Heart left ventricle (tissue), 13 donors: Measurements from ENCODE around the gene TGFBR3.

ENCODE experiments used
- POLR2A ChIP-seq, 2 donors: fragments of 450-650 bp; IDR thresholded peaks; one replicate each; pipeline ENCODE4 v1.6.1; 2017; ENCODE audit warnings: antibody characterized with exemption in 2 of 2, mild to moderate bottlenecking in 2 of 2, moderate library complexity in 2 of 2
- TF ChIP-seq, protein P1 (sequence below), 12 donors: fragments of 200-600 bp; sonication (generic) in 4 of 12; IDR thresholded peaks; one replicate each; pipeline versions ENCODE4 v1.5.0 to v1.8.0; 2018 to 2022; ENCODE audit warnings: antibody characterized with exemption in 12 of 12, mild to moderate bottlenecking in 5 of 12
- donor health status: ischemic (EF 13 %, LVEDD 7.1; RV severe dilation, severe dysfunction).
- donor health status: DM: no; HTN: yes; CAD: no.
- donor health status: DM: no; HTN: no; CAD: no.
- donor health status: ischemic (EF 25% LVEDD 6.9; RV normal size, moderate dysfunction).
- donor health status: ischemic (EF 25% LVEDD 5.7; RV mildly dilated, moderate dysfunction).
- donor health status: ischemic (EF 35%, LVEDD 5.7; RV mildly dilated, moderate dysfunction).
- donor health status: nonischemic (EF 11% LVEDD 7.7; RV severe dilation, severe dysfunction).
- donor health status: DM: yes; HTN: yes; CAD: no.
- donor health status: PGD.
- donor health status: ischemic (EF 29% LVEDD 5.4; RV normal size, mild dysfunction).
- donor health status: nonischemic (EF 23%, LVEDD 6.1; RV moderate dilation, normal function).

DNA sequence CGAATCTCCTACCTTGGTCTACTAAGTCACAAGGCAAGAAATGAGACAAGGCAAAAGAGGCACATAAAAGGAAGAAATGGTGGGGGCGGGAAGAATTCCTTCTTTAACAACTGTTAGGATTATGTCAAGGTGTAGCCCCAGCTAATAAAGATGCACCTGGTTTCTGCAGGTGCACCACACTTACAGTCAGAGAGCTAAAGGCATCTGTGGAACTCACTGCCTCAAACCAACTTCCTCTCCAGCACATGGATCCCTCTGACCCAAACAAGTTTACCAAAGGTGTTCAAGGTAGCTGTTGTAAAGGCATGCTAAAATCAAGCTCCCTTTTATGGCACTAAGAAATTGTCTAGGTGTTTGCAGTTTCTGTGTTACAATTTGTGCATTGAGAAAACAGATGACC is 38.1 kb downstream of the TGFBR3 start:
- TF ChIP-seq, protein P1, sequence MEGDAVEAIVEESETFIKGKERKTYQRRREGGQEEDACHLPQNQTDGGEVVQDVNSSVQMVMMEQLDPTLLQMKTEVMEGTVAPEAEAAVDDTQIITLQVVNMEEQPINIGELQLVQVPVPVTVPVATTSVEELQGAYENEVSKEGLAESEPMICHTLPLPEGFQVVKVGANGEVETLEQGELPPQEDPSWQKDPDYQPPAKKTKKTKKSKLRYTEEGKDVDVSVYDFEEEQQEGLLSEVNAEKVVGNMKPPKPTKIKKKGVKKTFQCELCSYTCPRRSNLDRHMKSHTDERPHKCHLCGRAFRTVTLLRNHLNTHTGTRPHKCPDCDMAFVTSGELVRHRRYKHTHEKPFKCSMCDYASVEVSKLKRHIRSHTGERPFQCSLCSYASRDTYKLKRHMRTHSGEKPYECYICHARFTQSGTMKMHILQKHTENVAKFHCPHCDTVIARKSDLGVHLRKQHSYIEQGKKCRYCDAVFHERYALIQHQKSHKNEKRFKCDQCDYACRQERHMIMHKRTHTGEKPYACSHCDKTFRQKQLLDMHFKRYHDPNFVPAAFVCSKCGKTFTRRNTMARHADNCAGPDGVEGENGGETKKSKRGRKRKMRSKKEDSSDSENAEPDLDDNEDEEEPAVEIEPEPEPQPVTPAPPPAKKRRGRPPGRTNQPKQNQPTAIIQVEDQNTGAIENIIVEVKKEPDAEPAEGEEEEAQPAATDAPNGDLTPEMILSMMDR (IDR thresholded peaks at IDR 0.05): no peak
- no peak for TF ChIP-seq POLR2A (IDR thresholded peaks at IDR 0.05)
